Measurements from ENCODE around the gene ATP5F1C. TPM values are rescaled to one million over a fixed set of nuclear protein-coding genes. Genes with fewer than 3 reads are reported as not detected.

ATP5F1C gene
- total and polyA plus RNA-seq, 10 of the 15 experiments (the other 5 are each of a cell fraction or from before 2014, with no cell fraction given): 307 to 978 (median 454) TPM

DNA sequence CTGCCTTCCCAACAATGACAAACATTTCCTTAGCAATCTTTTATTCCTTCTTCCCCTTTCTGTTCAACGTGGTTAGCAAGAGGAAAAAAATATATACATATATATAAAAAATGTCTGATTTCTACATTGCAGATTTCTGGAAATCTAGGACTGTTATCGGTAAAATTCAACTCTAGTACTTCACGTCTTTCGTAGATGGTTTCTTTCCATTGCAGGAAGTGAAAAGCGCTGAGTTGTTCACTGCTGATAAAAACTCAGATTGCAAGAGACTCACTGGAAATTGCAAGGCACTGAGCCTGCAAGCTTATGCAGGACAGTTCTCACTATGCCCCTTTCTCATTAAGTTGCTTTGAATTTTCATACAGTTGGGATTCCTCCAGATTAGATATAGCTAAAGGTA is 24.0 kb upstream of the ATP5F1C start (continued):
- TF ChIP-seq, protein P1, sequence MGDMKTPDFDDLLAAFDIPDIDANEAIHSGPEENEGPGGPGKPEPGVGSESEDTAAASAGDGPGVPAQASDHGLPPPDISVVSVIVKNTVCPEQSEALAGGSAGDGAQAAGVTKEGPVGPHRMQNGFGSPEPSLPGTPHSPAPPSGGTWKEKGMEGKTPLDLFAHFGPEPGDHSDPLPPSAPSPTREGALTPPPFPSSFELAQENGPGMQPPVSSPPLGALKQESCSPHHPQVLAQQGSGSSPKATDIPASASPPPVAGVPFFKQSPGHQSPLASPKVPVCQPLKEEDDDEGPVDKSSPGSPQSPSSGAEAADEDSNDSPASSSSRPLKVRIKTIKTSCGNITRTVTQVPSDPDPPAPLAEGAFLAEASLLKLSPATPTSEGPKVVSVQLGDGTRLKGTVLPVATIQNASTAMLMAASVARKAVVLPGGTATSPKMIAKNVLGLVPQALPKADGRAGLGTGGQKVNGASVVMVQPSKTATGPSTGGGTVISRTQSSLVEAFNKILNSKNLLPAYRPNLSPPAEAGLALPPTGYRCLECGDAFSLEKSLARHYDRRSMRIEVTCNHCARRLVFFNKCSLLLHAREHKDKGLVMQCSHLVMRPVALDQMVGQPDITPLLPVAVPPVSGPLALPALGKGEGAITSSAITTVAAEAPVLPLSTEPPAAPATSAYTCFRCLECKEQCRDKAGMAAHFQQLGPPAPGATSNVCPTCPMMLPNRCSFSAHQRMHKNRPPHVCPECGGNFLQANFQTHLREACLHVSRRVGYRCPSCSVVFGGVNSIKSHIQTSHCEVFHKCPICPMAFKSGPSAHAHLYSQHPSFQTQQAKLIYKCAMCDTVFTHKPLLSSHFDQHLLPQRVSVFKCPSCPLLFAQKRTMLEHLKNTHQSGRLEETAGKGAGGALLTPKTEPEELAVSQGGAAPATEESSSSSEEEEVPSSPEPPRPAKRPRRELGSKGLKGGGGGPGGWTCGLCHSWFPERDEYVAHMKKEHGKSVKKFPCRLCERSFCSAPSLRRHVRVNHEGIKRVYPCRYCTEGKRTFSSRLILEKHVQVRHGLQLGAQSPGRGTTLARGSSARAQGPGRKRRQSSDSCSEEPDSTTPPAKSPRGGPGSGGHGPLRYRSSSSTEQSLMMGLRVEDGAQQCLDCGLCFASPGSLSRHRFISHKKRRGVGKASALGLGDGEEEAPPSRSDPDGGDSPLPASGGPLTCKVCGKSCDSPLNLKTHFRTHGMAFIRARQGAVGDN (IDR thresholded peaks at IDR 0.05): no peak
- TF ChIP-seq CBX3 (IDR thresholded peaks at IDR 0.05; ENCODE audit: borderline replicate concordance, low read depth) (no peak), SP1 (IDR thresholded peaks at IDR 0.05; ENCODE audit: low read depth, low read length) (no peak), LARP7 (IDR thresholded peaks at IDR 0.05) (no peak), TBL1XR1 (IDR thresholded peaks at IDR 0.05; ENCODE audit: low read depth, low read length) (no peak), CREB1 (IDR thresholded peaks at IDR 0.05; ENCODE audit: low read depth) (no peak), MTA2 (IDR thresholded peaks at IDR 0.05; ENCODE audit: low read depth) (no peak), YY1 (IDR thresholded peaks at IDR 0.05; ENCODE audit: low read depth, low read length) (no peak), NFXL1 (IDR thresholded peaks at IDR 0.05; ENCODE audit: borderline replicate concordance) (no peak), MTA3 (IDR thresholded peaks at IDR 0.05; ENCODE audit: borderline replicate concordance, low read length) (no peak), RB1 (IDR thresholded peaks at IDR 0.05; ENCODE audit: borderline replicate concordance) (no peak), ZNF24 (IDR thresholded peaks at IDR 0.05) (no peak), RFX5 (IDR thresholded peaks at IDR 0.05; ENCODE audit: low read depth, low read length) (no peak)
- TF ChIP-seq, protein P2, sequence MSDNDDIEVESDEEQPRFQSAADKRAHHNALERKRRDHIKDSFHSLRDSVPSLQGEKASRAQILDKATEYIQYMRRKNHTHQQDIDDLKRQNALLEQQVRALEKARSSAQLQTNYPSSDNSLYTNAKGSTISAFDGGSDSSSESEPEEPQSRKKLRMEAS (IDR thresholded peaks at IDR 0.05; ENCODE audit: low read depth, low read length): no peak
